ENCODE data around the gene SHROOM1. TPM values are rescaled to one million over a fixed set of nuclear protein-coding genes. Genes with fewer than 3 reads are reported as not detected.

The SHROOM1 gene
- total and polyA plus RNA-seq, 9 of the 15 experiments (the other 6 are each of a cell fraction or from before 2014, with no cell fraction given), result 0.44 to 26.5 (median 11.9) TPM

GRCh38 chr5:132830436-132831094 is at the start of gene SHROOM1 (continued):
- TF ChIP-seq ADNP (tag; IDR thresholded peaks at IDR 0.05), result no peak
- no peak for TF ChIP-seq ZBTB43 (CRISPR knock-in tag; IDR thresholded peaks at IDR 0.05)
- no peak for TF ChIP-seq ZNF140 (CRISPR knock-in tag; IDR thresholded peaks at IDR 0.05)
- TF ChIP-seq ZNF707 (CRISPR knock-in tag; conservative IDR thresholded peaks at IDR 0.05), result no peak
- no peak for TF ChIP-seq WHSC1 (IDR thresholded peaks at IDR 0.05; ENCODE audit: low read length)
- TF ChIP-seq POLR2AphosphoS5 (IDR thresholded peaks at IDR 0.05; ENCODE audit: control insufficient read depth, insufficient read depth, low read depth, low read length), result peak; percentile 61; the same call in 1 of the 2 replicates
- TF ChIP-seq ZNF512 (tag; IDR thresholded peaks at IDR 0.05), result no peak
- TF ChIP-seq FOXP4 (CRISPR knock-in tag; IDR thresholded peaks at IDR 0.05; ENCODE audit: borderline replicate concordance), result no peak; the same call in 1 of the 2 replicates
- TF ChIP-seq ZBTB7A (IDR thresholded peaks at IDR 0.05; ENCODE audit: borderline replicate concordance, control insufficient read depth, low read depth, low read length), result no peak
- no peak for TF ChIP-seq PPARD (CRISPR knock-in tag; IDR thresholded peaks at IDR 0.05)
- no peak for TF ChIP-seq FOXO4 (CRISPR knock-in tag; IDR thresholded peaks at IDR 0.05)
- TF ChIP-seq ZSCAN29 (IDR thresholded peaks at IDR 0.05), result no peak
- TF ChIP-seq CBX5 (IDR thresholded peaks at IDR 0.05; ENCODE audit: borderline replicate concordance, low read depth), result 0 out of 2 replicates have a peak, but pooled peaks have one; percentile 31
- TF ChIP-seq ESRRA (IDR thresholded peaks at IDR 0.05; ENCODE audit: borderline replicate concordance, low read depth), result peak; percentile 65; the same call in 1 of the 2 replicates
- no peak for TF ChIP-seq SETDB1 (IDR thresholded peaks at IDR 0.05; ENCODE audit: low read length)
- no peak for TF ChIP-seq STAT5B (CRISPR knock-in tag; IDR thresholded peaks at IDR 0.05)
- TF ChIP-seq CREBBP (IDR thresholded peaks at IDR 0.05; ENCODE audit: low read depth, low read length), result no peak
- no peak for TF ChIP-seq DDX20 (tag; IDR thresholded peaks at IDR 0.05; ENCODE audit: low read depth)
- TF ChIP-seq ZZZ3 (IDR thresholded peaks at IDR 0.05), result no peak
- peak; percentile 90 for TF ChIP-seq ZNF740 (CRISPR knock-in tag; IDR thresholded peaks at IDR 0.05)
- TF ChIP-seq ZNF740 (tag; IDR thresholded peaks at IDR 0.05), result peak in 1 of 2 experiments; percentile 85; a peak in 2 of 4 replicates

All from K562 (cell line).